ENCODE measurements around the gene PPP1R1A.

PPP1R1A gene, protein sequence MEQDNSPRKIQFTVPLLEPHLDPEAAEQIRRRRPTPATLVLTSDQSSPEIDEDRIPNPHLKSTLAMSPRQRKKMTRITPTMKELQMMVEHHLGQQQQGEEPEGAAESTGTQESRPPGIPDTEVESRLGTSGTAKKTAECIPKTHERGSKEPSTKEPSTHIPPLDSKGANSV

DNA sequence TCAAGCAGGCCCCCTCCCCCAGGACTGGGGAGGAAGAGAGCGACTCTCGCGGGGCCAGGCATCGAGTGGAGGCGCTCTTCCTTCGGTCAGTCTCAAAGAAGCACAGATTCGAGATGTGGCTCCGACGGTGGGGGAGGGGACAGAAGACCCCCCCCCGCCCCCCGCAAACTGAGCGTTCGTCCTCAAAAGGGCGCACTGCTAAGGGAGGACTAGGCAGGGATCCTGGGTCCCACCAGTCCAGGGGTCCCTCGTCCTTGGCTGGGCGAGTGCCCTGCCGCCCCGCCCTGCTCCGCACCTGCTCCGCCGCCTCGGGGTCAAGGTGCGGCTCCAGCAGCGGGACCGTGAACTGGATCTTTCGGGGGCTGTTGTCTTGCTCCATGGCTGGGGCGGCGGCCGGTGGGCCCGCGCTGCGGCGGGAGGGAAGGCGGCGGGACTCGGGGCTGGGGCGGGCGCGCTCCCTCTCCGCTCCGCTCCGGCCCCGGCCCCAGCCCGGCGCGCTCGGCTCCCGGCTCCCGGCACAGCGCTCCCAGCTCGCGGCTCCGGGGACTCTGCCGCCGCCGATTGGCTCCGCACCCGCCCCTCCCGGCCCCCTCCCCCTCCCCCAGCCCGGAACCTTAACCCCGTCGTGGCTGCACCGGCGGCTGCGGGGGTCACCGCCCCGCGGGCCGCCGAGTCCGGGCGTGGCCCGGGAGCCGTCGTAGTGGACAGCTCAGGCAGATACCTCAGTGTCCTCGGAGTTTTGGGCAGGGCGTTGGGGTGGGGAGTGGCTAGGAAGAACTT, at the start of gene PPP1R1A:
TSS of gene PPP1R1A (minus strand) at position 550 of the 780 bp plus-strand sequence. CDS start at position 379, 171 bp downstream.
- DNase-seq: no peak

- no peak for DNase-seq
Observed at GRCh38 chr12:54634795-54635194, 46.3 kb upstream of the PPP1R1A start, which contains the start of gene LACRT. LACRT (minus strand) TSS chr12:54634895; CDS start chr12:54634841, 54 bp downstream.

DNA sequence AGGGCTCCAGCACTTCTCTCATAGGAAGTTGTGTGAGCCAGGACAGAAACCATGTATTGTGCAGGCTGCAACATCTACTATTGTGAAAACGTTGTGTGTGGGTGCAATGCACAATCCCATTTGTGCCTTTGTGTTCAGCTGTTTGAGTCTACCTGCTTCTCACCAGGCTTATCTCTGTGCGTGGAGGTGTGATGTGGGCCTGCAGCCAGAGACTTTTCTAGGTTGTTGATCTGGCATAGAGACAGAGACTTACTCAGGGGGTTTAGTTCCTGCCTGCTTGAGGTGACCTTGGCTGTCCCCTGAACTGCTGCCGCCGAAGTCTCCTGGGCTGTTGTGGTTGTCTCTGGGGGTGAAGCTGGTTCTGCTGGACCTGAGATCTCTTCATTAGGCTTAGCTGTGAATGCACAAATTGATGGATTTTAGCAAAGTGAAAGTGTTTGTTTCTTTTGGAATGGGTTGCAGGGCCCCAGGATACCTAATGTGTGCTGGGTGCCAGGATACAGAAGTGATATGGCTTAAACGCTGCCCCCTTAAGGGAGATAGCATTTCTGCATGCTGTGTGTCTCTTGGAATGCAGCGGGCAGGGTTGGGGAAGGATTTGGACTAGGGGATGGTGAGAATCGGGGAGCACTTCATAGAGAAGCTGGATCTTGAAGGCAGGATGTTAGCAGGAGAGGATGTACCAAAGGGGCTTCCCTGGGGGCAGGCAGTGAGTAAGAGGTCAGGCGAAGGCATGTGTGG, 43.7 kb upstream of the PPP1R1A start:
- no peak for DNase-seq

GRCh38 chr12:54631551-54631950, 43.1 kb upstream of the PPP1R1A start:
- no peak for DNase-seq

DNA sequence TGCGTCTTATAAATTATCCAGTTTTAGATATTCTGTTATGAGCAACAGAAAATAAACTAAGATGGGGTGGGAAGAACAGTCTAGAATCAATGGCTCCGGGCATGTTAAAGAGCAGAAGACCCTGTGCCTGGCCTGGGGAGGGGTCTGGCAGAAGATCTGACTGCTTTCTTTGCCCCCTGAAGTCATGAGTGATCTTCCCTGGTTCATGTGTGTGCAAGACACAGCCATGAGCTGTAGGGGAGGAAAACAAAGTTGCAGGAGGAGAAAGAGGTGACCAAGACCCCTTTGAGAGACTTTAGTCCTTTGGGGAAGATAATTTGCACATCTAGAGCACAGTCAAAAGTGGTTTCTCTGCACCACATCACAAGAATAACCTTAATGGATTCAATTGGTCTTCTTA, 41.5 kb upstream of the PPP1R1A start:
- no peak for DNase-seq

GRCh38 chr12:54628186-54628846, 39.9 kb upstream of the PPP1R1A start:
- DNase-seq: no peak

- DNase-seq: no peak
Observed at GRCh38 chr12:54627304-54627703, 38.8 kb upstream of the PPP1R1A start.

- no peak for DNase-seq
Observed at GRCh38 chr12:54625598-54625997, 37.1 kb upstream of the PPP1R1A start.

DNA sequence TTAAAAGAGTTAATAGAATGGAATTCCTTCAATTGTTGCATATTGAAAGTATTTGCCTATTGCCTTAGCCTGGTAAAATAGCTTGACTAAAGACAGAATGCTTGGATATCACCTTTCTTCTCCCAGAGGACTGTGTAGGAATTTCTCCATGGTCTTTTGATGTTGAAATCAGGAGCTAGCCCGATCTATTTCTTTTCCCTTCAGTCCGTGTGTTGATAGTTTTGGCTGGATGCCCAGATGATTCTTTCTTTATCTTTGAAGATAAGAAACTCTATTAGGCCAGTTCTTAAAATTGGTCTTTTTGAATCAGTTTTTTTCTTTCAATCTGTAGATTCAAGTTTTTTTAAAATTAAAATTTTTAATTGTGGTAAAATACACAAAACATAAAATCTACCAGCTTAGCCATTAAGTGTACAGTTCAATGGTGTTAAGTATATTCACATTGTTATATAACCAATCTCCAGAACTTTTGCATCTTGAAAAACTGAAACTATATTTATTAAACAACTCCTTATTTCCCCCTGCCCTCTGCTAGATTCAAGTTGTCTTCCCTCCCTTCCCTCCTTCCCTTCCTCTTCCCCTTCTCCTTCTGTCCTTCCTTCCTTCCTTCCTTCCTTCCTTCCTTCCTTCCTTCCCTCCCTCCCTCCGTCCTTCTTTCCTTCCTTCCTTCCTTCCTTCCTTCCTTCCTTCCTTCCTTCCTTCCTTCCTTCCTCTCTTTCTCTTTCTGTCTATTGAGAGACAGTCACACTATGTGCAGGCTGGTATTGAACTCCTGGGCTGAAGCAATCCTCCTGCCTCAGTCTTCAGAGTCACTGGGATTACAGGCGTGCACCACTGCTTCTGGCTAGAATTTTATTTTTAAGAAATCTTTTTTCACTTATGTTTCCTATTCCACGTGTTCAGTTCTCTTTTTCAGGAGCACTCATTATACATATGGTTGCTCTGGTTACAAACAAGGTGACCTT, 36.1 kb upstream of the PPP1R1A start:
- DNase-seq: no peak

DNA sequence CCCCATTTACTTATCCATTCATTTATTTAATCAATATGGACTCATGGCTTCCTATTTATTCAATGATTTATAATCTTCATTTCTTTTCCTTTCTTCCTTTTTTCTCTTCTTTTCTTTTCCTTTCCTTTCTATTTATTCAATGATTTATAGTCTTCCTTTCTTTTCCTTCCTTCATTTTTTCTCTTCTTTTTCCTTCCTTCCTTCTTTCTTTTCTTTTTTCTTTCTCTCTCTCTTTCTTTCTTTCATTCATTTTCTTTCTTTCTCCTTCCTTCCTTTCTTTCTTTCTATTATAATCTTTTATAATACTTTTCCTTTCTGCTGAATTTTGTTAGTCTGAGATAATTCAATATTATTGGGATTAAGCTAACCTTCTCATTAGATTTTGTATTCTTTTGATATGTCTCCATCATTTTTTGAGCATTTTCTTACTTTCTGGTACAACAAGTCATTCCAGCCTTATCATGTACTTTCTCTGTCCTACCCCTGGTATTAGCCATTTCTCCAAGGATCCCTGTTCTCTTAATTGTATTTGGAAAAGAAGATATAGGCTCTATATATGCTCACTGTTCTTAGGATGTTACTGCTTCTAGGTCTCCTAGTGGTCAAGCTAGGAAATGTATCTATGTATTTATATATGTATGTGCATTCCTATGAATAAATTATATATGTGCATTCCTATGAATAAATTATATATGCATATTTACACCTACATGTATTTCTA, 34.2 kb upstream of the PPP1R1A start:
- peak in 1 of 2 donors; percentile 21 for DNase-seq

DNA sequence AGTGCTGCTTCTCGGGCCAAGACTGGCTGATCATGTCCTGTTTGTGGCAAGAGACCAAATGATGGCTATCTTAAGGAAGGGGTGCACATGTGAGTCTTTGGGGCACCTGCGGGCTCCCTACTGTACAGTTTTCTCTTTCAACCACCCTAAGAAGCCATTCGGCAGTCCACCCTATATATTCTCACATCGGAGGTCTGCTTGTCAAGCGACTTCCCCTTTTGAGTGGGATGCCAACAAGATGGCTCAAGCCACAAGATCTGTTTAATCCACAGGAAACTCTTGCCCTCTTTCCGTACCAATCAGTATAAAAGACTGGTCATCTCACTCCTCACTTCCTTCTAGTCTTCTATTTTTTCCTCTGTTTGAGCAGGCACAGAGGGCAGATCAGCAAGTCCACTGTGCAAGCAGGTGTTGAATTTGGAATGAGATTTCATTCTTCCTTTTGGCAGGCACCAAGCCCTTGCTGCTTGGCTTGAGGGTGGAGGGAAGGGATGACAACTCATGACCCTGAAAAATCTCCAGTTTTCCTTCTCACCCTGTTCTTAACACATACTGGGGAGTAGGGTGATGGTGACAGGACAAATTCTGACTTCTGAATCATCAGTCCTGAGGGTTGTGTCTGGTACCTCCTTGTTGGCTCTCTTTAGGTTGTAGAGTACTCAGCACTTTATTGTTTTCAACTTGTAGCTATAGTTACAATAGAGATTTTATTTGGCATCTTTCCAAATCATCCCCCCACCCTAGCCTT, 28.6 kb upstream of the PPP1R1A start:
- no peak for DNase-seq

- DNase-seq: no peak
Observed at GRCh38 chr12:54612225-54612750, 23.8 kb upstream of the PPP1R1A start.

DNA sequence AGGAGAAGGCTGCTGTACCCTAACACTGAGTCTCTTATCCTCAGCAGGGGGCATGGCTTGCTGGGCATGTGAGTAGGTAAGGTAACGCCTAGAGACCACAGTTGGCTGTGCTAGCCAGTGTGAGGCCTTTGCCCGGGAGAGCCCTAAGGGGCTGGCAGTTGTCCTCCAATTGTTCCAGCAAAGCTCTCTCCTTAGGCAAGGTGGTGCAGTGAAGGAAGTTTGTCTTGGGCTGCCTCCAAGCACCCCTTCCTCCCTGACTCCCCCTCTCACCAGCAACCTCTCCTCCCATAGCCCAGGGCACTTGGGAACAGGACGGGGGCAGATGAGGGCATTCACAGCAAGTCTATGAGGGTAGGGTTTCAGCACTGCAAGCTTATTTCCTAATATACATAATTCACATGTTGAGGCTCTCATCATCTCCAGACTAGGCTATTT, 23.3 kb upstream of the PPP1R1A start:
- no peak for DNase-seq

- DNase-seq: no peak
Observed at GRCh38 chr12:54608769-54609168, 20.3 kb upstream of the PPP1R1A start.

- no peak for DNase-seq
Observed at GRCh38 chr12:54608156-54608555, 19.7 kb upstream of the PPP1R1A start.

DNA sequence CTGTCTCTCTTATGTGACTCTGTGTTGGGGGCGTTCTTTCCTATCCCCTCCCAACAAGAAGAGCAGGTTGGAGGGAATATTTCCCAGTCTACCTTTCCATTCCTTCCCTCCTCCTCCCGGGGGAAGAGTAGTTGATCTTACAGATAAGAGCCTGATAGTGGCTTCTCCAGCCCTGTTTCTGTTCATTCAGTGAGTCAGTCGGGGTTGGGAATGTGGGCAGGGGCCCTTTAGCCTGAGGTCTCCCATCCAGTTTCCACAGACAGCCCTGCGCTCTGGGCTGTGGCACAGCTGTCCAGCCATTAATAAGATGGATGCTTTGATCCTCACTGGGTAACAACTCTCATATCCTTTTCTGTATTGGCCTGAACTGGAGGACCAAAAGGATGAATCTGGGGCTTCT, 18.1 kb upstream of the PPP1R1A start:
- no peak for DNase-seq

DNA sequence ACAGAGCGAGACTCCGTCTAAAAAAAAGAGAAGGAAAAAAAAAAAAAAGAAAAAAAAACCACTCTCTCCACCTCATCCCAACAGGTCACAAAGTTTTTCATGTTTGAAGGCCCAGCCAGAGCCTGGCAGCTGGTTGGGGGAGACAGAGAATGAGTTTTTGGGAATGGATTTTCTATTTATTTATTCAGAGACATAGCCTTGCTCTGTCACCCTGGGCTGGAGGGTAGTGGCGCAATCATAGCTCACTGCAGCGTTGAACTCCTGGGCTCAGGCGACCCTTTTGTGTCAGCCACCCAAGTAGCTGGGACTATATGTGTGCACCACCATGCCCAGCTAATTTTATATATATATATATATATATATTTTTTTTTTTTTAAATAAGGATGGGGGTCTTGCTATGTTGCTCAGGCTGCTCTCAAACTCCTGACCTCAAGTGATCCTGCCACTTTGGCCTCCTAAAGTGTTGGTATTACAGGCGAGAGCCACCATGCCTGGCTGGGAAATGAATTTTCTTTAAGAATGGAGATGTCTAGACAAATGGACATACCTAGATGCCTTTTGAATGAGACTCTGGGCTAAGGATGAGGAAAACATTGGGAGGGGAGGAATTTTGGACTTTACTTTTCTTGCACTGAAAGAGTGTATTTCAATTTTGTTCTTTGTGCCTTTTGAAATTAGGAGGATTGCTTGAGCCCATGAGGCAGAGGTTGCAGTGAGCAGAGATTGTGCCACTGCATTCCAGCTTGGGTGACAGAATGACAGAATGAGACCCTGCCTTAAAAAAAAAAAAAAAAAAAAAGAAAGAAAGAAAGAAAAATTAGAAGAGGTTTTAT, 16.9 kb upstream of the PPP1R1A start:
- DNase-seq: no peak

- no peak for DNase-seq
Observed at GRCh38 chr12:54604436-54604835, 16.0 kb upstream of the PPP1R1A start.

GRCh38 chr12:54603872-54604271, 15.4 kb upstream of the PPP1R1A start:
- DNase-seq: no peak

Measured in inflammatory macrophage treated with lipopolysaccharide for 1 hour (primary cell).